ENCODE data around the gene GASK1A. TPM values are rescaled to one million over a fixed set of nuclear protein-coding genes. Genes with fewer than 3 reads are reported as not detected.

GASK1A gene
- polyA plus RNA-seq, 1 experiment = 0.43 TPM

- TF ChIP-seq, protein P1, sequence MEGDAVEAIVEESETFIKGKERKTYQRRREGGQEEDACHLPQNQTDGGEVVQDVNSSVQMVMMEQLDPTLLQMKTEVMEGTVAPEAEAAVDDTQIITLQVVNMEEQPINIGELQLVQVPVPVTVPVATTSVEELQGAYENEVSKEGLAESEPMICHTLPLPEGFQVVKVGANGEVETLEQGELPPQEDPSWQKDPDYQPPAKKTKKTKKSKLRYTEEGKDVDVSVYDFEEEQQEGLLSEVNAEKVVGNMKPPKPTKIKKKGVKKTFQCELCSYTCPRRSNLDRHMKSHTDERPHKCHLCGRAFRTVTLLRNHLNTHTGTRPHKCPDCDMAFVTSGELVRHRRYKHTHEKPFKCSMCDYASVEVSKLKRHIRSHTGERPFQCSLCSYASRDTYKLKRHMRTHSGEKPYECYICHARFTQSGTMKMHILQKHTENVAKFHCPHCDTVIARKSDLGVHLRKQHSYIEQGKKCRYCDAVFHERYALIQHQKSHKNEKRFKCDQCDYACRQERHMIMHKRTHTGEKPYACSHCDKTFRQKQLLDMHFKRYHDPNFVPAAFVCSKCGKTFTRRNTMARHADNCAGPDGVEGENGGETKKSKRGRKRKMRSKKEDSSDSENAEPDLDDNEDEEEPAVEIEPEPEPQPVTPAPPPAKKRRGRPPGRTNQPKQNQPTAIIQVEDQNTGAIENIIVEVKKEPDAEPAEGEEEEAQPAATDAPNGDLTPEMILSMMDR (IDR thresholded peaks at IDR 0.05; ENCODE audit: low read depth, low read length) = no peak
- Histone ChIP-seq H3K4me3 (ENCODE audit: low read depth, low read length) (no peak overlapping the region), H3K27ac (ENCODE audit: low read depth, low read length) (no peak overlapping the region), H3K27me3 (ENCODE audit: control insufficient read depth, insufficient read depth, low read length) (no peaks in the 10 kb centered on the region), H3K9me3 (ENCODE audit: control insufficient read depth, insufficient read depth, low read length) (peaks cover 21% of the 10 kb centered on the region)
- POLR2A ChIA-PET = no interaction called here
- CTCF ChIA-PET = interaction anchor here (0.7 kb wide), 1 partner anchor 41 kb away, joined by 3 read pairs; no protein-coding TSS in a partner anchor
- no peak for DNase-seq (ENCODE audit: low read depth, low spot score)
Observed at GRCh38 chr3:43017004-43017403, 37.9 kb downstream of the GASK1A start.

DNA sequence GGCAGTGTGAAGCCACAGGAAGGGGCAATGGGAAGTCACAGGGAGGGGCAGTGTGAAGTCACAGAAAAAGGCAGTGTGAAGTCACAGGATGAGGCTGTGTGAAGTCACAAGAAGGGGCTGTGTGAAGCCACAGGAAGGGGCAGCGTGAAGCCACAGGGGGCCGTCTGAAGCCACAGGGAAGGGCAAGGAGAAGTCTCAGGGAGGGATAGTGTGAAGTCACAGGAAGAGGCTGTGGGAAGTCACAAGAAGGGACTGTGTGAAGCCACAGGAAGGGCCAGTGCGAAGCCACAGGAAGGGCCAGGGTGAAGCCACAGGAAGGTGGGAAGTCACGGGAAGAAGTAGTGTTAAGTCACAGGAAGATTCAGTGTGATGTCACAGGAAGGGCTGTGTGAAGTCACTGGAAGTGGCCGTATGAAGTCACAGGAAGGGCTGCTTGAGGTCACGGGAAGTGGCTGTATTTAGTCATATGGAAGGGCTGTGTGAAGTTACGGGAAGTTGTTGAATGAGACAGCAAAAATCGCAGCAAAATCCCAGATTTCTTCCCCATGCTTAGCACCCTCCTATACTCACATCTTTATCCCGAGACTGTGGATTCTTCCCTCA is 38.6 kb downstream of the GASK1A start:
- Histone ChIP-seq H3K27ac (ENCODE audit: low read depth, low read length) (no peak overlapping the region), H3K4me3 (ENCODE audit: low read depth, low read length) (no peak overlapping the region), H3K27me3 (ENCODE audit: control insufficient read depth, insufficient read depth, low read length) (no peaks in the 10 kb centered on the region), H3K9me3 (ENCODE audit: control insufficient read depth, insufficient read depth, low read length) (peaks cover 21% of the 10 kb centered on the region)
- CTCF ChIA-PET = interaction anchor here (0.7 to 0.9 kb wide), 2 partner anchors 42 to 56 kb away, joined by 3 read pairs; no protein-coding TSS in a partner anchor
- no peak for DNase-seq (ENCODE audit: low read depth, low spot score)
- TF ChIP-seq, protein P1 (IDR thresholded peaks at IDR 0.05; ENCODE audit: low read depth, low read length) = no peak
- POLR2A ChIA-PET = no interaction called here

- Histone ChIP-seq H3K27me3 (ENCODE audit: control insufficient read depth, insufficient read depth, low read length) (no peaks in the 10 kb centered on the region), H3K4me3 (ENCODE audit: low read depth, low read length) (no peak overlapping the region), H3K9me3 (ENCODE audit: control insufficient read depth, insufficient read depth, low read length) (peaks cover 19% of the 10 kb centered on the region), H3K27ac (ENCODE audit: low read depth, low read length) (no peak overlapping the region)
- TF ChIP-seq, protein P1 (IDR thresholded peaks at IDR 0.05; ENCODE audit: low read depth, low read length) = no peak
- ChIA-PET POLR2A (no interaction called here), CTCF (interaction anchor here (0.9 kb wide), 1 partner anchor 56 kb away, joined by 3 read pairs; no protein-coding TSS in a partner anchor)
- DNase-seq (ENCODE audit: low read depth, low spot score) = no peak
Observed at GRCh38 chr3:43018246-43018645, 39.1 kb downstream of the GASK1A start.

GRCh38 chr3:43019006-43019809 is 40.1 kb downstream of the GASK1A start:
- H3K27me3 ChIP-seq (ENCODE audit: control insufficient read depth, insufficient read depth, low read length) = no peaks in the 10 kb centered on the region
- no peak for DNase-seq (ENCODE audit: low read depth, low spot score)
- H3K27ac ChIP-seq (ENCODE audit: low read depth, low read length) = no peak overlapping the region
- POLR2A ChIA-PET = no interaction called here
- H3K9me3 ChIP-seq (ENCODE audit: control insufficient read depth, insufficient read depth, low read length) = peaks cover 11% of the 10 kb centered on the region
- CTCF ChIA-PET = interaction anchor here (0.9 kb wide), 1 partner anchor 57 kb away, joined by 3 read pairs; no protein-coding TSS in a partner anchor
- no peak overlapping the region for H3K4me3 ChIP-seq (ENCODE audit: low read depth, low read length)
- TF ChIP-seq, protein P1 (IDR thresholded peaks at IDR 0.05; ENCODE audit: low read depth, low read length) = no peak

DNA sequence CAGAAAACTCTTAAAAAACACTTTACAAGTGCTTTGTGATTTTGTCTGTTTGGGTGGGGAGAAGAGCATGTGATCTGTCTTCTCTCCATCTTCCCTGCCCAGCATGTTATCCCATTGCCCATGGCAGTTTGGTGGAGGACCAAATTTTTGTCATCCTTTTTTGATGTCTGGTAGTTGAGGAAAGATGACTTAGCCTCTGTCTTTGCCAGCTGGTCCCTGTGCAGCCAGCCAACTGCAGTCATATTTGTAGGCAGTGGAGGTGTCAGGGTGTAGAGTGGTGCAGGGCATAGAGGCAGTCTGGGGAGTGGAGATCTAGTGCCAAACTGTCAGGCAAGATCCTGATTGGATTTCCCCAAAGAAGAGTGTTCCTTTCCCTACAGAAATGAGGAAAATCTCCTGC is 40.7 kb downstream of the GASK1A start:
- TF ChIP-seq, protein P1 (IDR thresholded peaks at IDR 0.05; ENCODE audit: low read depth, low read length) = no peak
- CTCF ChIA-PET = no interaction called here
- DNase-seq (ENCODE audit: low read depth, low spot score) = no peak
- no peak overlapping the region for H3K4me3 ChIP-seq (ENCODE audit: low read depth, low read length)
- no peaks in the 10 kb centered on the region for H3K27me3 ChIP-seq (ENCODE audit: control insufficient read depth, insufficient read depth, low read length)
- H3K9me3 ChIP-seq (ENCODE audit: control insufficient read depth, insufficient read depth, low read length) = peaks cover 8% of the 10 kb centered on the region
- H3K27ac ChIP-seq (ENCODE audit: low read depth, low read length) = no peak overlapping the region
- POLR2A ChIA-PET = no interaction called here
